Stimulated activated CD4-positive, alpha-beta T cell treated with anti-CD3 and anti-CD28 coated beads, Interleukin-4, amount 100 ng/mL, for 1 hour (primary cell): ENCODE measurements around the gene MRPL55.

Source experiments
- DNase-seq: peaks from one replicate; pipeline ENCODE4 v3.0.0-alpha.2; 2020

The MRPL55 gene

GRCh38 chr1:228147151-228147693 is 38.1 kb upstream of the MRPL55 start:
- no peak for DNase-seq

- no peak for DNase-seq
These were observed 37.5 kb upstream of the MRPL55 start for GRCh38 chr1:228146417-228147150.

GRCh38 chr1:228145463-228146416 is 36.6 kb upstream of the MRPL55 start:
- no peak for DNase-seq

- no peak for DNase-seq
These were observed 35.9 kb upstream of the MRPL55 start for GRCh38 chr1:228144993-228145343.

- no peak for DNase-seq
These were observed 35.3 kb upstream of the MRPL55 start for GRCh38 chr1:228144193-228144992.

GRCh38 chr1:228143480-228144192 is 34.5 kb upstream of the MRPL55 start:
- no peak for DNase-seq

- no peak for DNase-seq
These were observed 33.6 kb upstream of the MRPL55 start for GRCh38 chr1:228142701-228143136.

GRCh38 chr1:228142155-228142691 is 33.1 kb upstream of the MRPL55 start:
- no peak for DNase-seq

- no peak for DNase-seq
These were observed 32.3 kb upstream of the MRPL55 start for GRCh38 chr1:228141226-228142044.

GRCh38 chr1:228140724-228141225 is 31.7 kb upstream of the MRPL55 start:
- no peak for DNase-seq

- DNase-seq = peak; percentile 100
These were observed 31.0 kb upstream of the MRPL55 start, which contains the start of gene GUK1 for GRCh38 chr1:228139931-228140723. TSS of gene GUK1 (plus strand) at chr1:228140279. CDS start at chr1:228140303, 24 bp downstream.

GRCh38 chr1:228139406-228139930 is 30.4 kb upstream of the MRPL55 start:
- DNase-seq = no peak

- no peak for DNase-seq
These were observed 27.8 kb upstream of the MRPL55 start for GRCh38 chr1:228136901-228137300.

- no peak for DNase-seq
These were observed 25.5 kb upstream of the MRPL55 start for GRCh38 chr1:228134591-228134990.

- no peak for DNase-seq
These were observed 22.7 kb upstream of the MRPL55 start for GRCh38 chr1:228131766-228132165.

GRCh38 chr1:228125185-228125584 is 16.1 kb upstream of the MRPL55 start:
- DNase-seq = no peak

- DNase-seq = no peak
These were observed 14.4 kb upstream of the MRPL55 start for GRCh38 chr1:228123505-228123904.

GRCh38 chr1:228122921-228123441 is 13.9 kb upstream of the MRPL55 start:
- no peak for DNase-seq

- no peak for DNase-seq
These were observed 11.9 kb upstream of the MRPL55 start for GRCh38 chr1:228120857-228121489.
